SJCRH30 (cell line): ENCODE results near the gene CCDC188. TPM values are rescaled to one million over a fixed set of nuclear protein-coding genes. Genes with fewer than 3 reads are reported as not detected.

ENCODE experiments used
- DNase-seq, 2 experiments: peaks; one replicate each; pipeline ENCODE4 v3.0.0-alpha.2; 2015 to 2020
- H3K27ac ChIP-seq: fragments of 250-450 bp; sonication (Bioruptor Pico); 2 replicates; pipeline ENCODE4 v1.5.1; 2020; ENCODE audit warnings: mild to moderate bottlenecking, moderate library complexity
- H3K27me3 ChIP-seq: fragments of 250-450 bp; sonication (Bioruptor Pico); 2 replicates; pipeline ENCODE4 v1.5.1; 2020; ENCODE audit warnings: mild to moderate bottlenecking, moderate library complexity
- H3K36me3 ChIP-seq: fragments of 250-450 bp; sonication (Bioruptor Pico); 2 replicates; pipeline ENCODE4 v1.5.1; 2020; ENCODE audit warnings: mild to moderate bottlenecking, moderate library complexity
- H3K4me1 ChIP-seq: fragments of 250-450 bp; sonication (Bioruptor Pico); 2 replicates; pipeline ENCODE4 v1.5.1; 2020; ENCODE audit warnings: mild to moderate bottlenecking, moderate library complexity
- H3K4me3 ChIP-seq: fragments of 250-450 bp; sonication (Bioruptor Pico); 2 replicates; pipeline ENCODE4 v1.5.1; 2020; ENCODE audit warnings: mild to moderate bottlenecking, moderate library complexity
- H3K9me3 ChIP-seq: fragments of 250-450 bp; sonication (Bioruptor Pico); replicated peaks from 2 replicates; pipeline ENCODE4 v1.5.1; 2020; ENCODE audit warnings: mild to moderate bottlenecking, moderate library complexity
- total RNA-seq: library from RNA; depleted of rRNA; stranded (reverse); fragments of >200 nt; shearing (Covaris generic); gene quantifications from 2 replicates; pipeline ENCODE4 v1.2.3, GENCODE V29; 2014

Gene CCDC188
- total RNA-seq, 1 experiment from 2014 or later: not detected

- Histone ChIP-seq H3K9me3 (no peaks in the 10 kb centered on the region), H3K4me3 (no peak overlapping the region), H3K27me3 (peaks cover 27% of the 10 kb centered on the region), H3K36me3 (no peaks in the 10 kb centered on the region), H3K27ac (no peak overlapping the region), H3K4me1 (peaks cover 8% of the 10 kb centered on the region)
- DNase-seq: no peak
These were observed 28.0 kb upstream of the CCDC188 start for GRCh38 chr22:20178915-20179227.

- H3K4me3 ChIP-seq: no peak overlapping the region
- H3K36me3 ChIP-seq: no peaks in the 10 kb centered on the region
- H3K4me1 ChIP-seq: peaks cover 8% of the 10 kb centered on the region
- no peaks in the 10 kb centered on the region for H3K9me3 ChIP-seq
- H3K27ac ChIP-seq: no peak overlapping the region
- H3K27me3 ChIP-seq: peaks cover 32% of the 10 kb centered on the region
- DNase-seq: no peak
These were observed 27.4 kb upstream of the CCDC188 start for GRCh38 chr22:20178075-20178914.

- peak overlapping the region; percentile 22; the same call in 1 of the 2 replicates for H3K4me3 ChIP-seq
- no peak overlapping the region for H3K27ac ChIP-seq
- peaks cover 8% of the 10 kb centered on the region for H3K4me1 ChIP-seq
- no peaks in the 10 kb centered on the region for H3K9me3 ChIP-seq
- no peak for DNase-seq
- peaks cover 34% of the 10 kb centered on the region for H3K27me3 ChIP-seq
- no peaks in the 10 kb centered on the region for H3K36me3 ChIP-seq
These were observed 26.5 kb upstream of the CCDC188 start for GRCh38 chr22:20177217-20177911.

GRCh38 chr22:20176421-20177085, 25.7 kb upstream of the CCDC188 start:
- no peaks in the 10 kb centered on the region for H3K9me3 ChIP-seq
- peaks cover 8% of the 10 kb centered on the region for H3K4me1 ChIP-seq
- H3K4me3 ChIP-seq: peak overlapping the region; percentile 22; the same call in 1 of the 2 replicates
- no peaks in the 10 kb centered on the region for H3K36me3 ChIP-seq
- DNase-seq: peak; percentile 53 to 65
- peaks cover 34% of the 10 kb centered on the region for H3K27me3 ChIP-seq
- no peak overlapping the region for H3K27ac ChIP-seq

- Histone ChIP-seq H3K27me3 (peaks cover 30% of the 10 kb centered on the region), H3K4me1 (peaks cover 8% of the 10 kb centered on the region), H3K4me3 (no peak overlapping the region), H3K9me3 (no peaks in the 10 kb centered on the region), H3K36me3 (no peaks in the 10 kb centered on the region), H3K27ac (no peak overlapping the region)
- DNase-seq: no peak
These were observed 24.7 kb upstream of the CCDC188 start for GRCh38 chr22:20175597-20175900.

- H3K4me1 ChIP-seq: peaks cover 8% of the 10 kb centered on the region
- H3K27me3 ChIP-seq: peaks cover 28% of the 10 kb centered on the region; the same call in 1 of the 2 replicates
- DNase-seq: peak; percentile 37 to 57
These were observed 24.1 kb upstream of the CCDC188 start for GRCh38 chr22:20174785-20175596.

GRCh38 chr22:20173772-20174171, 22.9 kb upstream of the CCDC188 start:
- H3K9me3 ChIP-seq: no peaks in the 10 kb centered on the region
- peaks cover 8% of the 10 kb centered on the region for H3K4me1 ChIP-seq
- H3K27ac ChIP-seq: no peak overlapping the region
- no peak for DNase-seq
- peaks cover 28% of the 10 kb centered on the region; the same call in 1 of the 2 replicates for H3K27me3 ChIP-seq
- H3K4me3 ChIP-seq: no peak overlapping the region
- H3K36me3 ChIP-seq: no peaks in the 10 kb centered on the region

More at GRCh38 chr22:20174785-20175596, 24.1 kb upstream of the CCDC188 start:
- H3K4me3 ChIP-seq: no peak overlapping the region
- no peaks in the 10 kb centered on the region for H3K9me3 ChIP-seq
- no peak overlapping the region for H3K27ac ChIP-seq
- no peaks in the 10 kb centered on the region for H3K36me3 ChIP-seq

GRCh38 chr22:20173246-20173645, 22.4 kb upstream of the CCDC188 start:
- no peak for DNase-seq
- Histone ChIP-seq H3K27ac (no peak overlapping the region), H3K9me3 (no peaks in the 10 kb centered on the region), H3K36me3 (no peaks in the 10 kb centered on the region), H3K4me3 (no peak overlapping the region), H3K27me3 (peaks cover 27% of the 10 kb centered on the region; the same call in 1 of the 2 replicates), H3K4me1 (peaks cover 8% of the 10 kb centered on the region)

GRCh38 chr22:20172141-20172613, 21.3 kb upstream of the CCDC188 start:
- Histone ChIP-seq H3K27me3 (peaks cover 17% of the 10 kb centered on the region; the same call in 1 of the 2 replicates), H3K36me3 (no peaks in the 10 kb centered on the region), H3K27ac (no peak overlapping the region), H3K9me3 (no peaks in the 10 kb centered on the region), H3K4me1 (peaks cover 4% of the 10 kb centered on the region), H3K4me3 (no peak overlapping the region)
- no peak for DNase-seq

- DNase-seq: no peak
- Histone ChIP-seq H3K4me3 (no peak overlapping the region), H3K36me3 (no peaks in the 10 kb centered on the region), H3K27ac (no peak overlapping the region), H3K27me3 (peaks cover 13% of the 10 kb centered on the region; the same call in 1 of the 2 replicates), H3K4me1 (no peaks in the 10 kb centered on the region; the same call in 1 of the 2 replicates), H3K9me3 (no peaks in the 10 kb centered on the region)
These were observed 20.7 kb upstream of the CCDC188 start for GRCh38 chr22:20171288-20172140.

GRCh38 chr22:20170170-20170569, 19.3 kb upstream of the CCDC188 start:
- Histone ChIP-seq H3K9me3 (no peaks in the 10 kb centered on the region), H3K36me3 (no peaks in the 10 kb centered on the region), H3K27me3 (peaks cover 7% of the 10 kb centered on the region; the same call in 1 of the 2 replicates), H3K4me3 (no peak overlapping the region), H3K27ac (no peak overlapping the region), H3K4me1 (no peaks in the 10 kb centered on the region; the same call in 1 of the 2 replicates)
- DNase-seq: no peak

- Histone ChIP-seq H3K36me3 (no peaks in the 10 kb centered on the region), H3K4me3 (no peak overlapping the region), H3K27me3 (peaks cover 7% of the 10 kb centered on the region; the same call in 1 of the 2 replicates), H3K9me3 (no peaks in the 10 kb centered on the region), H3K27ac (no peak overlapping the region), H3K4me1 (no peaks in the 10 kb centered on the region; the same call in 1 of the 2 replicates)
- no peak for DNase-seq
These were observed 18.5 kb upstream of the CCDC188 start for GRCh38 chr22:20169253-20169822.

- H3K27me3 ChIP-seq: no peaks in the 10 kb centered on the region
- H3K4me3 ChIP-seq: no peak overlapping the region
- no peaks in the 10 kb centered on the region for H3K36me3 ChIP-seq
- no peaks in the 10 kb centered on the region for H3K4me1 ChIP-seq
- DNase-seq: no peak
- no peak overlapping the region for H3K27ac ChIP-seq
- H3K9me3 ChIP-seq: no peaks in the 10 kb centered on the region
These were observed 16.9 kb upstream of the CCDC188 start for GRCh38 chr22:20167643-20168322.
